ENCODE measurements around the gene SLC6A13.

SLC6A13 gene

DNA sequence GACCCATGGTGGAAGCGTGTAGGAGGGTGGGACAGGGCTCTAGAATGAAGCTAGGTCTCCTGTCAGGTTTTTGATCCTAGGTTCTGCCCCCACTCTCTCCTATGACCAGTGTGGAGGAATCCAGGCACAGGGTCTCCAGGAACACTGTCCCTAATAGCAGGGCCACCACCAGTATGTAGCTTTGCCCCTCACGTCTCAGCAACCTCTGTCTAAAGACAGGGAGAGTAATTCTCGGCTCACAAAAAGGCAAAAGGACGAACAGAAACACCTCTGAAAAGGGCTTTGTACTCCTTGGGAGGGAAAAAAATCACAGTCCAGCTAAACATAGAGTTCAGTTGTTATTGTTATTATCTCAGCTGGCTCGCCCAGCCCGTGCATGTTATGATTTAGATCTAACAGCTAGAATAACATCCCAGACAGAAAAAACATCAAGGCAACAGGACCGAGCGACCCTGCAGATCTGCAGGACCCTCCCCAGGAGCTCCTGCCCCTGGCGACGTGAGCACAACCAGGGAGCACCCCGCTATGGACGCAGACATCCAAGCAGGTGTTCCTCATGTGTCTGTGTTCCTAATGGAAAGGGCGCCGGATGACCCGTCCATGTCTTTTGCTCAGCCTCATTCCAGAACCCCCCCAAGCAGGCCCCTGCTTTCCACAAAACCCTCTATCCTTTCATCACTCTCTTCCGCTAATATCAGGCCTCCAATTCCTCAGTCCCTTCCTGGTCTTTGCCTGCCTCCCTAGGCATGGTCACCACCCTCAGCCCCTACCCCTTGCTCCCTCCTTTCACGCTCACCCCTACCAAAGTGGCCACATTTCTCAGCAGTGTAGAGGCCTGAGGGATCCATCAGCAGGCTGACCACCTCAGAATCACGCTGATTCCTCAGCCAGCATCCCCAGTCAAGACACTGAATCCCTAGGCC is 34.5 kb downstream of the SLC6A13 start:
- no peaks in the 10 kb centered on the region for H3K36me3 ChIP-seq (ENCODE audit: control insufficient read depth, insufficient read depth, low read length)
- H3K4me3 ChIP-seq (replicated peaks; ENCODE audit: low read depth, low read length): no peak overlapping the region
- H3K27me3 ChIP-seq (replicated peaks; ENCODE audit: control insufficient read depth, insufficient read depth, low read length): no peaks in the 10 kb centered on the region; the same call in none of the 2 replicates
- no peak for DNase-seq (ENCODE audit: extremely low read depth, insufficient read length)
- TF ChIP-seq, protein P1, sequence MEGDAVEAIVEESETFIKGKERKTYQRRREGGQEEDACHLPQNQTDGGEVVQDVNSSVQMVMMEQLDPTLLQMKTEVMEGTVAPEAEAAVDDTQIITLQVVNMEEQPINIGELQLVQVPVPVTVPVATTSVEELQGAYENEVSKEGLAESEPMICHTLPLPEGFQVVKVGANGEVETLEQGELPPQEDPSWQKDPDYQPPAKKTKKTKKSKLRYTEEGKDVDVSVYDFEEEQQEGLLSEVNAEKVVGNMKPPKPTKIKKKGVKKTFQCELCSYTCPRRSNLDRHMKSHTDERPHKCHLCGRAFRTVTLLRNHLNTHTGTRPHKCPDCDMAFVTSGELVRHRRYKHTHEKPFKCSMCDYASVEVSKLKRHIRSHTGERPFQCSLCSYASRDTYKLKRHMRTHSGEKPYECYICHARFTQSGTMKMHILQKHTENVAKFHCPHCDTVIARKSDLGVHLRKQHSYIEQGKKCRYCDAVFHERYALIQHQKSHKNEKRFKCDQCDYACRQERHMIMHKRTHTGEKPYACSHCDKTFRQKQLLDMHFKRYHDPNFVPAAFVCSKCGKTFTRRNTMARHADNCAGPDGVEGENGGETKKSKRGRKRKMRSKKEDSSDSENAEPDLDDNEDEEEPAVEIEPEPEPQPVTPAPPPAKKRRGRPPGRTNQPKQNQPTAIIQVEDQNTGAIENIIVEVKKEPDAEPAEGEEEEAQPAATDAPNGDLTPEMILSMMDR (IDR thresholded peaks at IDR 0.05; ENCODE audit: insufficient read depth, low read length, poor library complexity, severe bottlenecking): no peak

DNA sequence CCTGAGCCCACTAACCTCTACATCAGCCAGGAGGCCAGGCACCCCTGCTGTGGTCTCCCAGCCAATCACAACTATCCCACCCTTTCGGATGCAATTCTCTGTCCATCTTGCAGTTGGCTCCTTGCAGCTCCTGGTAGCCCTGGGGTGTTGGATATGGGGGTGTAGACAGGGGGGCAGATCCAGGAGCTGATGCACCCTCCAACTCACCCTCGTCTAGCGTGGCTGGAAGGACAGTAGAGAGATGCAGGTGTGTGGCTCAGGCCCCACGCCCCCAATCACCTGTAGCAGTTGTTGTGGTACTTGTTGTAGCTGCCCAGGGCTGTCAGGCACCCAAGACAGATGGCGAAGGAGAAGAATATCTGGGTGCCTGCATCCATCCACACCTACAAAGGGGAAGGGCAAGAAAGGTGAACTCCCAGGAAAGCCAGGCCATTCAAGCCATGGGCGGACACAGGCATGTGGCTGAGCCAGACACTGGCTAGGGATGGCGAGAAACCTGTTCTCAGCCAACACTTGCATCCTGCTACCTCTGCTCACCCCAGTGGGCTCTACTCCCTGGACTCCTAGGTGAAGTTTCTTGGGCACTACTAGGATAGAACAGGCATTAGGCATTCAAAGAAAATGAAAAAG is 35.2 kb downstream of the SLC6A13 start:
- Histone ChIP-seq H3K27me3 (replicated peaks; ENCODE audit: control insufficient read depth, insufficient read depth, low read length) (peaks cover 1% of the 10 kb centered on the region), H3K36me3 (ENCODE audit: control insufficient read depth, insufficient read depth, low read length) (no peaks in the 10 kb centered on the region), H3K4me3 (replicated peaks; ENCODE audit: low read depth, low read length) (no peak overlapping the region)
- no peak for DNase-seq (ENCODE audit: extremely low read depth, insufficient read length)
- TF ChIP-seq, protein P1 (IDR thresholded peaks at IDR 0.05; ENCODE audit: insufficient read depth, low read length, poor library complexity, severe bottlenecking): no peak

DNA sequence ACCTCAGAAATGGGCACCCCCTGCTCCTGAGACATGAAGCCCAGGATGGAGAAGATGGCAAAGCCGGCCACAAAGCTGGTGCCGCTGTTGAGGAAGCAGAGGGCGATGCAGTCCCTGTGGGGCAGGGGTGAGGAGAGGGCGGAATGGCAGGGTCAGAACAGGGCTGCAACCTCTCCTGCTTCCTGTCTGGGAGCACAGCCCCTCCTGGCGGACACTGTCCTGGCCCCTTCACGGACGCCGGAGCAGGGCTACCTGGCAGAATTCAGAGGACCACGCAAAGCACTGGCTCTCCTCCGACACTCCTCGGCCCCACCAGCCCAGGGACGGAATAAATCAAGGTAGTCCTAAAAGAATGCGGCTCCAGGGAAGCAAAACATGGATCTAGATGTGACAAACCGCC is 36.2 kb downstream of the SLC6A13 start:
- no peak overlapping the region for H3K4me3 ChIP-seq (replicated peaks; ENCODE audit: low read depth, low read length)
- DNase-seq (ENCODE audit: extremely low read depth, insufficient read length): no peak
- TF ChIP-seq, protein P1 (IDR thresholded peaks at IDR 0.05; ENCODE audit: insufficient read depth, low read length, poor library complexity, severe bottlenecking): no peak
- H3K36me3 ChIP-seq (ENCODE audit: control insufficient read depth, insufficient read depth, low read length): no peaks in the 10 kb centered on the region
- peaks cover 1% of the 10 kb centered on the region for H3K27me3 ChIP-seq (replicated peaks; ENCODE audit: control insufficient read depth, insufficient read depth, low read length)

DNA sequence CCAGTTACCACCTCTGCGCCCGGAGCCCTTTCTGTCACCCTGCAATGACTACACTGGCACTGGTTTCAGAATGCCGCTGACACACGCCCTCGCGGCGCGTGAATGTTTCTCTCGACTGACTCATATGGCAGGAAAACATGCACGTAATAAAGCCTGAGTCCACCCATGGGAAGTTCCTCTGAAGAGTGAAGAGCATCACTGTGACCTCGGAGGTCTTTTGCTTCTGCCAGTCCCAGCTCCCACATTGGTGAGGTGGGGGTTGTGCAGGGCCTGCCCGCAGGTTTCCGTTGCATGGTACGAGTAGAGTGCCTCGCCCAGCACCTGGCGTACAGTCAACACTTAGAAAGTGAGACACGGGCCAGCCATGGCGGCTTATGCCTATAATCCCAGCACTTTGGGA is 37.6 kb downstream of the SLC6A13 start:
- no peaks in the 10 kb centered on the region for H3K36me3 ChIP-seq (ENCODE audit: control insufficient read depth, insufficient read depth, low read length)
- H3K4me3 ChIP-seq (replicated peaks; ENCODE audit: low read depth, low read length): no peak overlapping the region
- no peak for DNase-seq (ENCODE audit: extremely low read depth, insufficient read length)
- TF ChIP-seq, protein P1 (IDR thresholded peaks at IDR 0.05; ENCODE audit: insufficient read depth, low read length, poor library complexity, severe bottlenecking): no peak
- peaks cover 1% of the 10 kb centered on the region for H3K27me3 ChIP-seq (replicated peaks; ENCODE audit: control insufficient read depth, insufficient read depth, low read length)

DNA sequence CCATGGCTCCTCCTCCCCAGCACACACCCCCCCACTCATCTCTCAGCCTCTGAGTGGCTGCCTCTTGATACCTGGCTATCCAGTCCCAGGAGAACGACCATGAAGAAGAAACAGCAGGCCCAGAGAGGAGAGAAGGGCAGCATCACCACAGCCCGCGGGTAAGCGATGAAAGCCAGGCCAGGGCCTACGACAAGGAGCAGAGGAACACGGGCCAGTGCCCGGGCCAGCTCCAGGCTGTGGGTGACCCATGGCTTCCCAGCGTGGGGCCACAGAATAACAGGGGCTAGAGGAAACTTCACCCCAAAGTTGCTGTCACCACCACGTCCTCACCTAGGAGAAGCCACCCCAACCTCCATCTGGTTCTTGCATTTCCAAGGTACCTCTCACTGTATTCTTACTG is 38.3 kb downstream of the SLC6A13 start:
- DNase-seq (ENCODE audit: extremely low read depth, insufficient read length): no peak
- TF ChIP-seq, protein P1 (IDR thresholded peaks at IDR 0.05; ENCODE audit: insufficient read depth, low read length, poor library complexity, severe bottlenecking): no peak
- Histone ChIP-seq H3K36me3 (ENCODE audit: control insufficient read depth, insufficient read depth, low read length) (no peaks in the 10 kb centered on the region), H3K4me3 (replicated peaks; ENCODE audit: low read depth, low read length) (no peak overlapping the region), H3K27me3 (replicated peaks; ENCODE audit: control insufficient read depth, insufficient read depth, low read length) (peaks cover 1% of the 10 kb centered on the region)

Data from GM06990 (cell line).